ENCODE data around the gene PHF3. TPM values are rescaled to one million over a fixed set of nuclear protein-coding genes. Genes with fewer than 3 reads are reported as not detected.

The PHF3 gene, protein sequence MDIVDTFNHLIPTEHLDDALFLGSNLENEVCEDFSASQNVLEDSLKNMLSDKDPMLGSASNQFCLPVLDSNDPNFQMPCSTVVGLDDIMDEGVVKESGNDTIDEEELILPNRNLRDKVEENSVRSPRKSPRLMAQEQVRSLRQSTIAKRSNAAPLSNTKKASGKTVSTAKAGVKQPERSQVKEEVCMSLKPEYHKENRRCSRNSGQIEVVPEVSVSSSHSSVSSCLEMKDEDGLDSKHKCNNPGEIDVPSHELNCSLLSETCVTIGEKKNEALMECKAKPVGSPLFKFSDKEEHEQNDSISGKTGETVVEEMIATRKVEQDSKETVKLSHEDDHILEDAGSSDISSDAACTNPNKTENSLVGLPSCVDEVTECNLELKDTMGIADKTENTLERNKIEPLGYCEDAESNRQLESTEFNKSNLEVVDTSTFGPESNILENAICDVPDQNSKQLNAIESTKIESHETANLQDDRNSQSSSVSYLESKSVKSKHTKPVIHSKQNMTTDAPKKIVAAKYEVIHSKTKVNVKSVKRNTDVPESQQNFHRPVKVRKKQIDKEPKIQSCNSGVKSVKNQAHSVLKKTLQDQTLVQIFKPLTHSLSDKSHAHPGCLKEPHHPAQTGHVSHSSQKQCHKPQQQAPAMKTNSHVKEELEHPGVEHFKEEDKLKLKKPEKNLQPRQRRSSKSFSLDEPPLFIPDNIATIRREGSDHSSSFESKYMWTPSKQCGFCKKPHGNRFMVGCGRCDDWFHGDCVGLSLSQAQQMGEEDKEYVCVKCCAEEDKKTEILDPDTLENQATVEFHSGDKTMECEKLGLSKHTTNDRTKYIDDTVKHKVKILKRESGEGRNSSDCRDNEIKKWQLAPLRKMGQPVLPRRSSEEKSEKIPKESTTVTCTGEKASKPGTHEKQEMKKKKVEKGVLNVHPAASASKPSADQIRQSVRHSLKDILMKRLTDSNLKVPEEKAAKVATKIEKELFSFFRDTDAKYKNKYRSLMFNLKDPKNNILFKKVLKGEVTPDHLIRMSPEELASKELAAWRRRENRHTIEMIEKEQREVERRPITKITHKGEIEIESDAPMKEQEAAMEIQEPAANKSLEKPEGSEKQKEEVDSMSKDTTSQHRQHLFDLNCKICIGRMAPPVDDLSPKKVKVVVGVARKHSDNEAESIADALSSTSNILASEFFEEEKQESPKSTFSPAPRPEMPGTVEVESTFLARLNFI (N-terminal part only)
- total RNA-seq (10 to 100 TPM; 31.6 to 42.3 (median 39.7) TPM), polyA plus RNA-seq (8.8 TPM)
- long read RNA-seq, donor 1, partial matches to known transcripts, result 23 of 37 reads
- long read RNA-seq, donor 1, other reads (novel, unspliced or antisense), result 13 of 37 reads
- long read RNA-seq, donor 2, partial matches to known transcripts, result 1 of 3 reads
- long read RNA-seq, donor 2, other reads (novel, unspliced or antisense), result 2 of 3 reads
- long read RNA-seq, donor 3, partial matches to known transcripts, result 76 of 94 reads
- long read RNA-seq, donor 3, other reads (novel, unspliced or antisense), result 13 of 94 reads
- long read RNA-seq, donor 4, partial matches to known transcripts, result 1 of 8 reads
- long read RNA-seq, donor 4, other reads (novel, unspliced or antisense), result 7 of 8 reads

GRCh38 chr6:63635588-63636517 is at the start of gene PHF3:
PHF3 (plus strand) TSS chr6:63635802; CDS start chr6:63646552, 10,750 bp downstream.
- under 1% methylated on average over 126 of the region's 126 CpGs for WGBS
- Histone ChIP-seq H3K9me3 (ENCODE audit: control insufficient read depth, low read length) (no peaks in the 10 kb centered on the region), H3K4me1 (ENCODE audit: control insufficient read depth, insufficient read depth, low read length) (no peaks in the 10 kb centered on the region), H3K27ac (ENCODE audit: low read length) (peak within 1 kb of the TSS; percentile 62), H3K27me3 (ENCODE audit: control insufficient read depth, insufficient read depth) (no peaks in the 10 kb centered on the region), H3K4me3 (ENCODE audit: low read length) (peak within 1 kb of the TSS; percentile 64)
- intact Hi-C loops (cut with DNase I), result loop anchor here in 1 of 4 donors (10.0 kb wide), 1 partner anchor 61 kb away; the partner anchor contains the start of genes LOC128125822 and PTP4A1
- ATAC-seq (peak; percentile 98 to 99), DNase-seq (peak; percentile 92 to 97 (median 96))

GRCh38 chr6:63589952-63590411 is 45.6 kb upstream of the PHF3 start:
- H3K4me1 ChIP-seq (ENCODE audit: control insufficient read depth, insufficient read depth, low read length), result no peaks in the 10 kb centered on the region
- no peak overlapping the region for H3K4me3 ChIP-seq (ENCODE audit: low read length)
- ATAC-seq, result no peak
- WGBS, result 67% methylated on average over 2 of the region's 2 CpGs
- no peak overlapping the region for H3K27ac ChIP-seq (ENCODE audit: low read length)
- DNase-seq, result no peak
- intact Hi-C loops (cut with DNase I), result loop anchor here in 1 of 4 donors (10.0 kb wide), 1 partner anchor 235 kb away; no protein-coding TSS in a partner anchor
- H3K27me3 ChIP-seq (ENCODE audit: control insufficient read depth, insufficient read depth), result no peaks in the 10 kb centered on the region
- H3K9me3 ChIP-seq (ENCODE audit: control insufficient read depth, low read length), result no peaks in the 10 kb centered on the region

DNA sequence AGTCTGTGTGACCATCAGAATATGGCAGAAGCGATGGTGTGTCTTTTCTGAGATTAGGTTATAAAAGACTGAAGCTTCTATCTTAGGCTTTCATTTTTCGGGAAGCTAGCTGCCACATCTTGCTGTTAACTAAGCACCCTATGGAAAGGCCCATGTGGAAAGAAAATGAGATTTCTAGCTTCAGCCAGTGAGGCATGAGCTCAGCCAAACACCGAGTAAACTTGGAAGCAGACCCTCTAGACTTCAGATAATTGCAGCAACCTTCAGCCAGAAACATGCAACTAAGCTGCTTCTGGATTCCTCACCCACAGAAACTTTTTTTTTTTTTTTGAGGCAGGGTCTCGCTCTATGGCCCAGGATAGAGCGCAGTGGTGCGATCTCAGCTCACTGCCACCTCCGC is 42.7 kb upstream of the PHF3 start:
- DNase-seq (no peak), ATAC-seq (no peak)
- Histone ChIP-seq H3K4me3 (ENCODE audit: low read length) (no peak overlapping the region), H3K9me3 (ENCODE audit: control insufficient read depth, low read length) (no peaks in the 10 kb centered on the region), H3K27ac (ENCODE audit: low read length) (no peak overlapping the region), H3K4me1 (ENCODE audit: control insufficient read depth, insufficient read depth, low read length) (no peaks in the 10 kb centered on the region), H3K27me3 (ENCODE audit: control insufficient read depth, insufficient read depth) (no peaks in the 10 kb centered on the region)
- 83% methylated on average over 7 of the region's 7 CpGs for WGBS
- intact Hi-C loops (cut with DNase I), result loop anchor here in 1 of 4 donors (10.0 kb wide), 1 partner anchor 238 kb away; no protein-coding TSS in a partner anchor

GRCh38 chr6:63597141-63598048 is 38.2 kb upstream of the PHF3 start:
- H3K27me3 ChIP-seq (ENCODE audit: control insufficient read depth, insufficient read depth), result no peaks in the 10 kb centered on the region
- no peak for DNase-seq
- intact Hi-C loops (cut with DNase I), result loop anchor here (5.0 to 10.0 kb wide), 2 partner anchors 165 to 243 kb away; no protein-coding TSS in a partner anchor
- ATAC-seq, result no peak
- WGBS, result 51% methylated on average over 6 of the region's 6 CpGs
- peak overlapping the region; percentile 72 for H3K4me3 ChIP-seq (ENCODE audit: low read length)
- H3K27ac ChIP-seq (ENCODE audit: low read length), result no peak overlapping the region
- no peaks in the 10 kb centered on the region for H3K4me1 ChIP-seq (ENCODE audit: control insufficient read depth, insufficient read depth, low read length)
- H3K9me3 ChIP-seq (ENCODE audit: control insufficient read depth, low read length), result no peaks in the 10 kb centered on the region

DNA sequence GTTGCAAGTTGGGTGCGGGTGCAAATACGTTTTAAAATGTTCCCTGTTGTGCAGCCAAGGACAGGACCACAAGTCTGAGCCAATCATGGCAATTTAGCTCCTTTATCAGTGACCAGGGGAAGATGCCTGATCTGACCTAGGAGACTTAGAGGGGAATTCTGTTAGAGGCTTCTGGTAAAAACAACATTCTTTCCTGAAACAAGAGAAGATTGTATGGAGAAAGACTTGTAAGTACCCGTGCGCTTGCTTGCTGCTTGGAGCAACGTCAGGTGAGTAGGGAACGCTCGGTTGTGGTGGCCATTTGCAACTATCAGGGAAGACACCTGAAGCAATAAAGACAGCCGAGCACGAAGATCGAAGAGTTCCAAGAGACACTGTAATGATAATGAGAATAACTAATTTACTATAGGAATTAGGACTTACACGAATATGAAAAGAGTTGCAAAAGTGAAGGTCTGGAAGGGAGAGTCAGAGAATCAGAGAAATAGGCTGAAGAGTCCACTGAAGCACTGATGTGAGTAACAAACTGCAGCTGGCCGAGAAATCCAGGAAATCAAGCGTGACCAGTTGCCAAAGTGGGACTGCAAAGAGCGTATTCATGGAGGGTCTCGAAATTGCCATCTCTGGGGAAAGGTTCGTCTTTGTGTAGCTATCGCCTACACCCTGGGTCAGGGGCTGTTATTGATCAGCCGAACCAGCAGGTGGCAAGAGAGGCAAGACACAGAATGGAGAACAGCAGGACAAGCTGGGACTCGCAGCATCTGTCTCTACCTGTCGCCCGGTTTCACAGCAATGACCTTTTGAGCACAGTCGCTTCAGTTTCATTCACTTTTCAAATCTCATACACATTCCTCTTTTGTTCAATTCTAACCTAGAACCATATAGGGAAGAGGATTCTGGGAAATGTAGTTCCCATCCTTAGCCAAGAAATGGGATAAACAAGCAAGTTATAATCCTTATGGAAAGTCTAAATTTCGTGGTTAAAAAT is 37.3 kb upstream of the PHF3 start:
- intact Hi-C loops (cut with DNase I), result loop anchor here (5.0 to 10.0 kb wide), 2 partner anchors 164 to 244 kb away; no protein-coding TSS in a partner anchor
- Histone ChIP-seq H3K4me3 (ENCODE audit: low read length) (peak overlapping the region; percentile 72), H3K4me1 (ENCODE audit: control insufficient read depth, insufficient read depth, low read length) (no peaks in the 10 kb centered on the region), H3K9me3 (ENCODE audit: control insufficient read depth, low read length) (no peaks in the 10 kb centered on the region), H3K27ac (ENCODE audit: low read length) (no peak overlapping the region), H3K27me3 (ENCODE audit: control insufficient read depth, insufficient read depth) (no peaks in the 10 kb centered on the region)
- WGBS, result 4% methylated on average over 23 of the region's 23 CpGs
- DNase-seq (peak; percentile 42 to 80 (median 73)), ATAC-seq (peak; percentile 96 to 97)

GRCh38 chr6:63599243-63599642 is 36.4 kb upstream of the PHF3 start:
- Histone ChIP-seq H3K4me3 (ENCODE audit: low read length) (no peak overlapping the region), H3K9me3 (ENCODE audit: control insufficient read depth, low read length) (no peaks in the 10 kb centered on the region), H3K27ac (ENCODE audit: low read length) (no peak overlapping the region), H3K27me3 (ENCODE audit: control insufficient read depth, insufficient read depth) (no peaks in the 10 kb centered on the region), H3K4me1 (ENCODE audit: control insufficient read depth, insufficient read depth, low read length) (no peaks in the 10 kb centered on the region)
- WGBS, result 82% methylated on average over 7 of the region's 7 CpGs
- no peak for DNase-seq
- no peak for ATAC-seq
- intact Hi-C loops (cut with DNase I), result loop anchor here (5.0 to 10.0 kb wide), 2 partner anchors 163 to 244 kb away; no protein-coding TSS in a partner anchor

DNA sequence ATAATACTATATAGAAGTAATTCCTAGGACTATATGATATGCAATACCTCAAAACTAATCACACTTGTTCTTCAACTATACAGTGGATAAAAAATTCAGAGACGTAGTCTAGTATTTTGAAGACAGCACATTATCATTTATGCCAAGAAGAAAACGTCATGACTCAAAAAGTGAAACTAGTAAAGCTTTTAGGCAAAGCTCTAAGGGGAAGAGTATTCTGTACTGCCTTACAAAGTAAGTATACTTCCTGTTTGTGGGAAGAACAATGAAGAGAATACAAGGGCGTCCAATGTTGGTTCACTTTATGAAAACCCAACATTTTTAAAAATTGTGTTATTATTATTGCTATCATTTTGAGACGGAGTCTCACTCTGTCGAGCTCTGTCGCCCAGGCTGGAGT is 35.5 kb upstream of the PHF3 start:
- H3K27ac ChIP-seq (ENCODE audit: low read length), result no peak overlapping the region
- DNase-seq, result no peak
- H3K9me3 ChIP-seq (ENCODE audit: control insufficient read depth, low read length), result no peaks in the 10 kb centered on the region
- no peak overlapping the region for H3K4me3 ChIP-seq (ENCODE audit: low read length)
- H3K4me1 ChIP-seq (ENCODE audit: control insufficient read depth, insufficient read depth, low read length), result no peaks in the 10 kb centered on the region
- WGBS, result 74% methylated on average over 6 of the region's 6 CpGs
- H3K27me3 ChIP-seq (ENCODE audit: control insufficient read depth, insufficient read depth), result no peaks in the 10 kb centered on the region
- intact Hi-C loops (cut with DNase I), result no loop called here
- ATAC-seq, result no peak

DNA sequence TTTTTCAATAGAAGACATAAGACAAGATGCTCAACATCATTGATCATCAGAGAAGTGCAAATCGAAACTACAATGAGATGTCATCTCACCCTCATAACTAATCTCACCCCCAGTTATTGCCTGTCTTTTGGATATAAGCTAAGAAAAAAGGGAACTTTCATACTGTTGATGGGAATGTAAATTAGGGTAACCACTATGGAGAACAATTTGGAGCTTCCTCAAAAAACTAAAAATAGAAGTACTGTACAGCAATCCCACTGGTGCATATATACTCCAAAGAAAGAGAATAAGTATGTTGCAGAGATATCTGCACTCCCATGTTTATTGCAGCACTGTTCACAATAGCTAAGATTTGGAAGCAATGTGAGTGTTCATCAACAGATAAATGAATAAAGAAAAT is 26.4 kb upstream of the PHF3 start:
- H3K9me3 ChIP-seq (ENCODE audit: control insufficient read depth, low read length), result no peaks in the 10 kb centered on the region
- no peak overlapping the region for H3K4me3 ChIP-seq (ENCODE audit: low read length)
- no peak for DNase-seq
- no peak overlapping the region for H3K27ac ChIP-seq (ENCODE audit: low read length)
- intact Hi-C loops (cut with DNase I), result no loop called here
- WGBS, result 93% methylated on average over 1 of the region's 1 CpG
- no peaks in the 10 kb centered on the region for H3K4me1 ChIP-seq (ENCODE audit: control insufficient read depth, insufficient read depth, low read length)
- H3K27me3 ChIP-seq (ENCODE audit: control insufficient read depth, insufficient read depth), result no peaks in the 10 kb centered on the region
- ATAC-seq, result no peak

All from right cardiac atrium (tissue), 5 donors.